ENCODE measurements around the gene SLC35E3. TPM values are rescaled to one million over a fixed set of nuclear protein-coding genes. Genes with fewer than 3 reads are reported as not detected.
A peak's percentile ranks its signal among the peaks of the same experiment; 100 is the strongest.
"Not testable (repeated sequence)": the region's sequence is repeated elsewhere in the genome, so short reads cannot be mapped to it uniquely, and the experiment has no call there.

Gene SLC35E3
- total RNA-seq, 1 donor from 2014 or later = 16.5 TPM

DNA sequence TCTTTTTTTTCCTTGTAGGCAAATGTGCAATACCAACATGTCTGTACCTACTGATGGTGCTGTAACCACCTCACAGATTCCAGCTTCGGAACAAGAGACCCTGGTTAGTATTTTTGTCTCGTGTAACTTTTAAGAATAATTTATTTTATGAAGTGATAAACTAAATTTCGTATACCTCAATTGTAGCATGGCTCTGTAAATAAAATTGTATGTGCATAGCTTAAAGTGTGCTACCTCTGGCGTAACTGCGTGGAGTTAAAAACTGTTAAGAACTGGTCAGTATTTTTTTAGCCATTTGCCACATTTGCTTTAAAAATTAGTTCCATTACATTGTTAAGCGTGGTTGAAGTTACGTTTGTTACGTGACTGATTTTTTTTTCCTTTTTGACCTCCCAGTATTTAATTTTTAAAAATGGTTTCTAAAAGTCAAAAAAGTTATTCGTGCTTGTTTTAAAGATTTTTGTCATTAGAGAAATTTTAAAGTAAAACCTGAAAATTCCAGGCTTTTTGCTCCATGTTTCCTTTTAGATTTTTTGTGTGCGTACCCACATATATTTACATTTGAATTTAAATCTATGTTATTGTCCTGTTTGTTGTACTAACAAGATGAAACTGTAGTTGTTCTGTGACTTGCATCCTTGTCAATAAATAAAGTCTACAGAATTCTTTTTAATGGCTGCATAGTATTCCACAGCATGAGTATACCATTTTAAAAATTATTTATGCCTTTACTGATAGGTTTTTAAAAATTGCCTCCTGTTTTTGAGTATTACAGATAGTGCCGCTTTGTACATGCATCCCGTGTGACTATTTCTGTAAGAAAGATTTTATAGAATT, 63.4 kb downstream of the SLC35E3 start:
- ATAC-seq = no peak
- H3K4me3 ChIP-seq = peak overlapping the region; percentile 94
- no peaks in the 10 kb centered on the region for H3K9me3 ChIP-seq
- H3K36me3 ChIP-seq = peaks cover 52% of the 10 kb centered on the region
- peaks cover 54% of the 10 kb centered on the region for H3K4me1 ChIP-seq
- DNase-seq = no peak
- intact Hi-C loops (cut with DNase I) = no loop called here
- H3K27ac ChIP-seq = peak overlapping the region; percentile 99
- no peak for TF ChIP-seq CTCF (IDR thresholded peaks at IDR 0.05)
- no peaks in the 10 kb centered on the region for H3K27me3 ChIP-seq (ENCODE audit: low read depth)

- ATAC-seq; DNase-seq; intact Hi-C loops (cut with DNase I); H3K27me3 ChIP-seq (ENCODE audit: low read depth); H3K9me3 ChIP-seq; H3K27ac ChIP-seq: not testable (repeated sequence)
- H3K4me1 ChIP-seq = peaks cover 60% of the 10 kb centered on the region
- H3K4me3 ChIP-seq = peak overlapping the region; percentile 94
- H3K36me3 ChIP-seq = peaks cover 58% of the 10 kb centered on the region
Observed at GRCh38 chr12:68810027-68810389, 64.0 kb downstream of the SLC35E3 start.

- H3K9me3 ChIP-seq; DNase-seq; H3K27me3 ChIP-seq (ENCODE audit: low read depth); intact Hi-C loops (cut with DNase I); H3K27ac ChIP-seq; ATAC-seq: not testable (repeated sequence)
- H3K4me1 ChIP-seq = peaks cover 74% of the 10 kb centered on the region
- peak overlapping the region; percentile 30 for H3K4me3 ChIP-seq
- peaks cover 73% of the 10 kb centered on the region for H3K36me3 ChIP-seq
Observed at GRCh38 chr12:68811573-68811972, 65.6 kb downstream of the SLC35E3 start.

DNA sequence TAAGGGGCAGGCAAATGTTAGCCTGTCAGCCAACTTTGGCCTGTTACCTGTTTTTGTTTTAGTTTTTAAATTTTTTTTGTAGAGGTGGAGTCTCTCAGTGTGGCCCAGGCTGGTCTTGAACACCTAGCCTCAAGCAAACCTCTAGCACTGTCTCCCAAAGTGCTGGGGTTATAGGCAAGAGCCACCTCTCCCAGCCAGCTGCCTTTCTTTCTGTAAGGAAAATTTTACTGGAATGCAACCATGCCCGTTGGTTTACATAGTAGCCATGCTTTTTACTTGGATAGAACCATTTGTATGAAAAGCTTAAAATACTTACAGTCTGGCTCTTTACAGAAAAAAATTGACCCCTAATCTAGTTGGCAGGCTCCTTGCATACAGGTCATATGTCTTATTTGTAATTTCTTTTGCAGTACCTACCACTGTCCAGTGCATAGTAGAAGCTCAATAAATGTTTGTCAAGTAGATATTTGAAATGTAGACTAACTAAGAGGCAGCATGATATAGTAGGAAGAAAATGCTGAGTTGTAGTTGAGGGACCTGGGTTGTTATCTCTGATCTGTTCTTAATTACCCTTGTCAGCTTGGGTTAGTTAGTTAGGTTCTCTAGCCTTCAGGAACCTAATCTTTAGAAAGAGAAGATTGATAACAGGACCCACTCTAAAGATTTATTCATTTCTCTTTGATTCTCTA, 66.7 kb downstream of the SLC35E3 start:
- Histone ChIP-seq H3K27me3 (ENCODE audit: low read depth) (no peaks in the 10 kb centered on the region), H3K9me3 (no peaks in the 10 kb centered on the region), H3K4me3 (peak overlapping the region; percentile 5), H3K4me1 (peaks cover 68% of the 10 kb centered on the region), H3K27ac (no peak overlapping the region), H3K36me3 (peaks cover 84% of the 10 kb centered on the region)
- ATAC-seq = no peak
- no peak for DNase-seq
- TF ChIP-seq CTCF (IDR thresholded peaks at IDR 0.05) = no peak
- intact Hi-C loops (cut with DNase I) = no loop called here

GRCh38 chr12:68813242-68813593, 67.2 kb downstream of the SLC35E3 start:
- no peak for TF ChIP-seq CTCF (IDR thresholded peaks at IDR 0.05)
- Histone ChIP-seq H3K9me3 (no peaks in the 10 kb centered on the region), H3K27me3 (ENCODE audit: low read depth) (no peaks in the 10 kb centered on the region), H3K27ac (no peak overlapping the region), H3K4me1 (peaks cover 68% of the 10 kb centered on the region), H3K36me3 (peaks cover 90% of the 10 kb centered on the region), H3K4me3 (no peak overlapping the region)
- ATAC-seq = no peak
- DNase-seq = no peak
- intact Hi-C loops (cut with DNase I) = no loop called here

- ATAC-seq (no peak), DNase-seq (no peak)
- intact Hi-C loops (cut with DNase I) = no loop called here
- peak overlapping the region; percentile 4 for H3K4me3 ChIP-seq
- TF ChIP-seq CTCF (IDR thresholded peaks at IDR 0.05) = no peak
- H3K9me3 ChIP-seq = no peaks in the 10 kb centered on the region
- H3K27ac ChIP-seq = no peak overlapping the region
- no peaks in the 10 kb centered on the region for H3K27me3 ChIP-seq (ENCODE audit: low read depth)
- H3K36me3 ChIP-seq = peaks cover 99% of the 10 kb centered on the region
- H3K4me1 ChIP-seq = peaks cover 63% of the 10 kb centered on the region
Observed at GRCh38 chr12:68814490-68815231, 68.7 kb downstream of the SLC35E3 start.
